Lower leg skin (tissue), 3 donors: Measurements from ENCODE around the gene LRRC72.

Experiments used
- CTCF ChIP-seq, 3 donors: fragments of 450-650 bp; IDR thresholded peaks; one replicate each; pipeline ENCODE4 v1.5.1; 2016; ENCODE audit warnings: antibody characterized with exemption in 3 of 3, mild to moderate bottlenecking in 3 of 3, moderate library complexity in 2 of 3
- POLR2A ChIP-seq, 2 donors: fragments of 450-650 bp; IDR thresholded peaks; one replicate each; pipeline ENCODE4 v1.6.1; 2016 to 2017; ENCODE audit warnings: antibody characterized with exemption in 2 of 2, mild to moderate bottlenecking in 1 of 2, moderate library complexity in 1 of 2

- TF ChIP-seq CTCF (IDR thresholded peaks at IDR 0.05) (no peak), POLR2A (IDR thresholded peaks at IDR 0.05) (no peak)
Observed at GRCh38 chr7:16587129-16587528, 60.5 kb downstream of the LRRC72 start.
